ENCODE results near the gene ANLN.

DNA sequence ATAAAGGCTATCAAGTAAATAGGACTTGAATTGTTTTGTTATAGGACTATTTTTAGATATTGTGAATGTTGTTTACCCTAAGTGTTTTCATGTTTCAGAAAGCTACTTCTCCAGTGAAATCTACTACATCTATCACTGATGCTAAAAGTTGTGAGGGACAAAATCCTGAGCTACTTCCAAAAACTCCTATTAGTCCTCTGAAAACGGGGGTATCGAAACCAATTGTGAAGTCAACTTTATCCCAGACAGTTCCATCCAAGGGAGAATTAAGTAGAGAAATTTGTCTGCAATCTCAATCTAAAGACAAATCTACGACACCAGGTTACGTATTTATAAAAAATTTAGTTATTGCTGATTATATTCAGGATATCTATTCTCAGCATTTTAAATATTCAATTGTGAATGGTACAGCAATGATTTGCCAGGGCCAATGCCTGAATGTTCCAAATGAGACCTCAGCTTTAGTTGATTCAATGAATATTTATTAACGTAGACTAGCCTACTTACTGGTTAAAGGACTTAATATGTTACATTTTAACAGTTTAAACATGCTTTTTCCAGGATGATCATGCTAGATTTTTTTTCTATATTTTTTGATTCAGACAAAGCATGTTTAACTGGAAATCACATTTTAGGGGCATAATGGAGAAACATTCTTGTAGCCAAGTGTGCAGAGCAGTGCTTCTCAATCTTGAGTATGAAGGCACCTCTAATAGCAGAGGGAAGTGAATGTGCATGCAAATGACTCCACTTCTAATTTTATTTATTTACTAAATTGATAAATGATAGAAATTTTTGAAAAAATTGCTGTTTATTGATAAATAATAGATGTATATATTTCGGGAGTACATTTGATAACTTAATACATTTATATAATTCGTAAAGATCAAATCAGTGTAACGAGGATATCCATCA, 18.2 kb downstream of the ANLN start:
- no peak for TF ChIP-seq EZH2 (IDR thresholded peaks at IDR 0.05)
- TF ChIP-seq, protein P1, sequence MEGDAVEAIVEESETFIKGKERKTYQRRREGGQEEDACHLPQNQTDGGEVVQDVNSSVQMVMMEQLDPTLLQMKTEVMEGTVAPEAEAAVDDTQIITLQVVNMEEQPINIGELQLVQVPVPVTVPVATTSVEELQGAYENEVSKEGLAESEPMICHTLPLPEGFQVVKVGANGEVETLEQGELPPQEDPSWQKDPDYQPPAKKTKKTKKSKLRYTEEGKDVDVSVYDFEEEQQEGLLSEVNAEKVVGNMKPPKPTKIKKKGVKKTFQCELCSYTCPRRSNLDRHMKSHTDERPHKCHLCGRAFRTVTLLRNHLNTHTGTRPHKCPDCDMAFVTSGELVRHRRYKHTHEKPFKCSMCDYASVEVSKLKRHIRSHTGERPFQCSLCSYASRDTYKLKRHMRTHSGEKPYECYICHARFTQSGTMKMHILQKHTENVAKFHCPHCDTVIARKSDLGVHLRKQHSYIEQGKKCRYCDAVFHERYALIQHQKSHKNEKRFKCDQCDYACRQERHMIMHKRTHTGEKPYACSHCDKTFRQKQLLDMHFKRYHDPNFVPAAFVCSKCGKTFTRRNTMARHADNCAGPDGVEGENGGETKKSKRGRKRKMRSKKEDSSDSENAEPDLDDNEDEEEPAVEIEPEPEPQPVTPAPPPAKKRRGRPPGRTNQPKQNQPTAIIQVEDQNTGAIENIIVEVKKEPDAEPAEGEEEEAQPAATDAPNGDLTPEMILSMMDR (IDR thresholded peaks at IDR 0.05 in 2 of 3, conservative IDR thresholded peaks at IDR 0.05 in 1 of 3; ENCODE audit: borderline replicate concordance in 1 of 3, insufficient read depth in 1 of 3, low read depth in 2 of 3, low read length in 2 of 3) = no peak
